ENCODE data around the gene INO80E.

Gene INO80E, protein sequence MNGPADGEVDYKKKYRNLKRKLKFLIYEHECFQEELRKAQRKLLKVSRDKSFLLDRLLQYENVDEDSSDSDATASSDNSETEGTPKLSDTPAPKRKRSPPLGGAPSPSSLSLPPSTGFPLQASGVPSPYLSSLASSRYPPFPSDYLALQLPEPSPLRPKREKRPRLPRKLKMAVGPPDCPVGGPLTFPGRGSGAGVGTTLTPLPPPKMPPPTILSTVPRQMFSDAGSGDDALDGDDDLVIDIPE

DNA sequence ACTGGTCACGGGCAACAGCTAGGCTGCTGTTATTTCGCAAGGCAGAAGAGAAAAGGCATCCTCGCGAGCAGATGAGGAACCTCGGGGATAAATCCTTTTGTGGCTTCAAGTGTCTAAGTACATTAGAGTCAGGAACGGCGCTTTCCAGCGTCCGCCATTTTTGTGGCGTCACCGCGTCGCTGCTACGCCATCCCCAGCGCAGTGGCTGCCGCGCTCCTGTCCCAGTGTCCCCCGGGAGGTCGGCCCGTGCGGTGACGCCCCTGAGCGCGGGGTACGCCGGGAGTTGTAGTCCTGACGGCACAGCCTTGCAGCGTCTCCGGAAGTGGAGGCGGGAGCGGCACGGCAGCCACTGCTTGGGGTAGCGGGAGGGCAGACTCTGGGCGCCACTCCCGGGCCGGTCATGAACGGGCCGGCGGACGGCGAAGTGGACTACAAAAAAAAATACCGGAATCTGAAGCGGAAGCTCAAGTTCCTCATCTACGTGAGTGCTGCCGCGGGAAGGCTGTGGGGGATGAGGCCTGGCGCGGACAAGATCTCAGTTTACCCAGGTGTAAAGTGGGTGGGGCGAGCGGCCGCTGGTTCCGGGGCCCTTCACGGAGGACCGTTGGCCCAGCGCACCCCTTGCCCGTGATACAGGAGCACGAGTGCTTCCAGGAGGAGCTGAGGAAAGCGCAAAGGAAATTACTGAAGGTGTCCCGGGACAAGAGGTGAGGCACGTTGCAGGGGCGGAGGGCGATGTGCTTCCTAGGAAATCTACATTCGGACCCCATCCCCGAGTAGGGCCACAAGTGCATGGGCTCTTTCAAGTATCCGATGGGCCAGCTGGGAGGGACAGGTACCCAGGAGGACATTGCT lies at the start of gene INO80E:
Gene INO80E (plus strand): TSS at position 331 of the 855 bp plus-strand sequence. CDS start 70 bp downstream, at position 401.
- TF ChIP-seq, protein P1, sequence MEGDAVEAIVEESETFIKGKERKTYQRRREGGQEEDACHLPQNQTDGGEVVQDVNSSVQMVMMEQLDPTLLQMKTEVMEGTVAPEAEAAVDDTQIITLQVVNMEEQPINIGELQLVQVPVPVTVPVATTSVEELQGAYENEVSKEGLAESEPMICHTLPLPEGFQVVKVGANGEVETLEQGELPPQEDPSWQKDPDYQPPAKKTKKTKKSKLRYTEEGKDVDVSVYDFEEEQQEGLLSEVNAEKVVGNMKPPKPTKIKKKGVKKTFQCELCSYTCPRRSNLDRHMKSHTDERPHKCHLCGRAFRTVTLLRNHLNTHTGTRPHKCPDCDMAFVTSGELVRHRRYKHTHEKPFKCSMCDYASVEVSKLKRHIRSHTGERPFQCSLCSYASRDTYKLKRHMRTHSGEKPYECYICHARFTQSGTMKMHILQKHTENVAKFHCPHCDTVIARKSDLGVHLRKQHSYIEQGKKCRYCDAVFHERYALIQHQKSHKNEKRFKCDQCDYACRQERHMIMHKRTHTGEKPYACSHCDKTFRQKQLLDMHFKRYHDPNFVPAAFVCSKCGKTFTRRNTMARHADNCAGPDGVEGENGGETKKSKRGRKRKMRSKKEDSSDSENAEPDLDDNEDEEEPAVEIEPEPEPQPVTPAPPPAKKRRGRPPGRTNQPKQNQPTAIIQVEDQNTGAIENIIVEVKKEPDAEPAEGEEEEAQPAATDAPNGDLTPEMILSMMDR (IDR thresholded peaks at IDR 0.05), result no peak

DNA sequence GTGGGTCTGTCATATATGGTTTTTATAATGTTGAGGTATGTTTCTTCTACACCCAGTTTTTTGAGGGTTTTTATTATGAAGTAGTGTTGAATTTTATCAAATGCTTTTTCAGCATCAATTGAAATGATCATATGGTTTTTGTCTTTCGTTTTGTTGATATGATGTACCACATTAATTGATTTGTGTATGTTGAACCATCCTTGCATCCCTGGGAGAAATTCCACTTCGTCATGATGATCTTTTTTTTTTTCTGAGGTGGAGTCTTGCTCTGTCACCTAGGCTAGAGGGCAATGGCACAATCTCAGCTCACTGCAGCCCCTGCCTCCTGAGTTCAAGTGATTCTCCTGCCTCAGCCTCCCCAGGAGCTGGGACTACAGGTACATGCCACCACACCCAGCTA lies 48.1 kb upstream of the INO80E start:
- TF ChIP-seq, protein P1 (IDR thresholded peaks at IDR 0.05), result no peak

DNA sequence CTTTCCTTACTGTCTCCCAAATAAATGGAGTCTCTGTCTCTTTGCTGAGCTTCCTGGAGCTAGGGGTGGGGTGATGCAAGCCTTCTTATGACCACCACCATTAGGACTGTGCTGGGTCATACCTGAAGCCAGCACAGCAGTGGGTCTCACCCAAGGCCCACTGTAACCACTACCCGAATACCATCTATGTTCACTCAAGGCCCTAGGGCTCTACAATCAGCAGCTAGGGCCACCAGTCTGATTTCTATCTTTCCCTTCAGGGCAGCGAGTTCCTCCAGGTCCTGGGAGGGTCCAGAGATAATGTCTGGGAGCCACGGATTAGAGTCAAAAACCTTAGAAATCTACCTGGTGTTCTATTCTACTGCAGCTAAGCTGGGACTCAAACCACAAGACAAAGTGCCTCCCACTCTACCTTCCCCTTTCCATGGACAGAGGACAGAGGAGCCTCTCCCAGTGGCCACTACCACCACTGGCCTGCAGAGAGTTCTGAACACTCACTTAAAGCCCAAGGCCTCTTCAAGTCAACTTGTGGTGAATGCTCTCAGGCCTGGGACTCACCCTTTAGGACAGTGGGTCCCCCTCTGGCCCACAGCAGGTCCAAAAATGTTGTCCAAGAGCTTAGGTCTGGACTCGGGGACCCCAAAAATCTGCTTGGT lies 45.1 kb upstream of the INO80E start:
- TF ChIP-seq, protein P1 (IDR thresholded peaks at IDR 0.05), result no peak

DNA sequence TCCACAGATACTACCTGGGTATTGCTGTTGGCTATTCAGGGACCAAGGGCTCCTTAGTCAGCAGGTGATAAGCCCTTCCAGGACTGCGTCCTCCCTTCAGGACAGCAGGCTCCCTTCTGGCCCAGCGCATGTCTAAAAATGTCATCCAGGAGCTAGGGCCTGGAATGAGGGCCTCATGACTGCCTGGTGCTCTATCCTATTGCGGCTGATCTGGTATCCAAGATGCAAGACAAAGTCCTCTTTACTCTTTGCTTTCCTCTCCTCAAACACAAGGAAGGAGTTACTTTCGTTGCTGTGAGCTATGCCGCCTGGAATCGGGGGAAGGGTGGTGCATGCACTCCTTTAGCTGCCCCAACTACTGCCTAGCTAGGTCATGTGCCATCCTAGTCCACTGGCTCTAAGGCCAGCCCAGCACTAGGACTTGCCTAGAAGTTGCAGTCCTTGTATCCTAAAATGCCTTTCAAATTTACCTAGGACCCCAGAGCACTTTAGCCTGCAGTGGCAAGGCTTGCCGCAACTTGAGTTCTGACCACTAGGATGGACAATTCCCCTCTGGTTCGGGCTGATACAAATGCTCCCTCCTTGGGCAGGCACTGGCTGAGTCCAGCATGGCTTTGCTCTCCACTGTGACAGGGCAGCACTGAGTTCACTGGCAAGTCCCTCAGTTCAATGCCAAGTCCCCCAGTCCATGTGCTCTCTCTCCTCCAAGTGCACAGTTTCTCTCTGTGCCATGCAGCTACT lies 44.2 kb upstream of the INO80E start:
- TF ChIP-seq, protein P1 (IDR thresholded peaks at IDR 0.05), result no peak

DNA sequence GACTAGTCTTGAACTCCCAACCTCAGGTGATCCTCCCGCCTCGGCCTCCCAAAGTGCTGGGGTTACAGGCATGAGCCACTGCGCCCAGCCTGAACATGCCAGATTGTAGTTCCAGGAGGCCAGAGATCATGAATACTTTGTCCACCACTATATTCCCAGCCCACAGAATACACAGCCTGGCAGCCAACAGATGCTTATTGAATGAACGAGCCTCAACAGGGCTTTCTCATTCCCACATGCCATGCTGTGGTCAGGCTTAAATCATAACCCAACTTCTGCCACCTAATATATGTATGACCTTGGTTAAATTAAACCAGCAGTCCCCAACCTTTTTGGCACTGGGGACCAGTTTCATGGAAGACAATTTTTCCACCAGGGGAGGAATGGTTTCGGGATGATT lies 37.3 kb upstream of the INO80E start:
- TF ChIP-seq, protein P1 (IDR thresholded peaks at IDR 0.05), result no peak

DNA sequence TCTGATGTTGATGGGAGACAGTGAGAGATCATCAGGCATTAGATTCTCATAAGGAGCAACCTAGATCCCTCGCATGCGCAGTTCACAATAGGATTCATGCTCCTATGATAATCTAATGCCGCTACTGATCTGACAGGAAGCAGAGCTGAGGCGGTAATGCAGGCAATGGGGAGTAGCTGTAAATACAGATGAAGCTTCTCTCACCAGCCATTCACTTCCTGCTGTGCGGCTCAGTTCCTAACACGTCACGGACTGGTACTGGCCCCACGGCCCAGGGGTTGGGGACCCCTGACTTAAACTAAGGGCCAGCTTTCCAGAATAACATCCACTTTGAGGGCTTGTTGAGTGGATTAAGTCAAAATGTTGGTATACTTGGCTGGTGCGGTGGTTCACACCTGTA lies 36.7 kb upstream of the INO80E start:
- TF ChIP-seq, protein P1 (IDR thresholded peaks at IDR 0.05), result no peak

DNA sequence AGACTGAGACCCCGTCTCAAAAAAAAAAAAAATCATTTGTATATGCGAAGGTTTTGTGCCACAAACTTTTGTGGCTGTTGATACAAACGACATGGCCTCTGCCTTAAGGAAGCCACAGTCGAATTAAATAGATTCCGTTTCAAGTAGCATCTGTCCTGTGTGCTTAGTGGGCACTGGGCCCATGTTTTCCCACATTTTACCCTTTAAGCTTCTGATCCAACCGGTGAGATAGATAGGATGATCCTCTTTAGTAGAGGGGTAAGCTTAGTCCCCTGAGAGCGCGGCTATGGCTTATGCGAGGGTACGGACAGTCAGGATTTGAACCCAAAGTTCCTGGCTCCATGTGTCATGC lies 34.9 kb upstream of the INO80E start:
- TF ChIP-seq, protein P1 (IDR thresholded peaks at IDR 0.05), result no peak
